ENCODE data around the gene NLRP6. TPM values are rescaled to one million over a fixed set of nuclear protein-coding genes. Genes with fewer than 3 reads are reported as not detected.

The NLRP6 gene
- total RNA-seq, result not detected in 2 replicates
- polyA plus RNA-seq, result 1.4 TPM in 1 of 2 replicates, not detected in the other

DNA sequence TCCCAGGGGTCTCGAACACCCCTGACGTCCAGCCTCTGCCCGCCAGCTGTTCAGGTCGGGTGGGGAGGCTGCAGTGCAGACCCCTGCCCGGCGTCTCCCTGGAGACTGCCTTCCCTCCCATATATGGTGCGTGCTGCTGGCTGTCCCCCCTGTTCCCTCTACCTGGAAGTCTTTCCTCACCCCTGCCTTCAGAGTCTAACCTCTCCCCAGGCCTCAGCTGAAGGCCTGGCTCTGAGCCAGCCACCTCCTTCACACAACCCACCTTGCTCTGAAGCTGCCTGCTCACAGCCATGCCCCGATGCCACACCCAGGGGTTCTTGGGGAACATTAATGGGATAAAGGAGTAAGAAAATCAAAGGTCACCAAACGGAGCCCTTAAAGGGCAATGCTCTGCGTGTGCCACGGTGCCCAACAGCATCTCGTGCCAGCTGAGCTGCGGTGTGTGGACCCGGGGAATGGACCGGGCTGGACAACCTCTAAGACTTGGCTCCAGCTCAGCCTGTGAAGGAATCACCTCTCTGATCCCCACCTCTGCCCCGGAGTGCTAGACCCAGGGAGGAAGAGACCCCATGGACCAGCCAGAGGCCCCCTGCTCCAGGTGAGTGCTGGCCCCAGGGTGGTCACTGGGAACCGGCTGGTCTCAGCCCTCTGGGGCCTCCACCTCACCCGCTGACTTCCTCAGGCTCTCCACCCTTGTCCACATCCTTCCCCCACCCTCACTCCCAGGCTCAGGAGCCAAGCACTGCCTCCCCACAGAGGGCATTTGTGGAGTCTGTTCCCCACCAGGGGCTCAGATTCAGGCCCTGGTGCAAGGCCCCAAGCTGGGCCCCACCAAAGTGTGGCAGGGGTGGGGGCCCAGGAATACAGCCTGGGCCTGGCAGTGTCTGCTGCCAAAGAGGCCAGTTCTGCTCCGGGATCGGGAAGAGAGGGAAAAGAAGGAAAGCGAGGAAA, at the start of gene NLRP6:
Gene NLRP6, plus strand, starts transcription at position 407 of the 951 bp plus-strand sequence. Its CDS starts 163 bp downstream, at position 570.
- WGBS (ENCODE audit: low lambda C conversion rate, missing lambda C conversion rate), result 91% methylated on average over 21 of the region's 21 CpGs
- Histone ChIP-seq H3K36me3 (replicated peaks; ENCODE audit: insufficient read depth, low read depth) (no peaks in the 10 kb centered on the region), H3K4me1 (ENCODE audit: insufficient read depth) (no peaks in the 10 kb centered on the region), H3K4me3 (no peak within 1 kb of the TSS), H3K9me3 (ENCODE audit: low read depth) (no peaks in the 10 kb centered on the region), H4K20me1 (ENCODE audit: insufficient read depth, poor library complexity, severe bottlenecking) (no peaks in the 10 kb centered on the region), H2AFZ (no peak within 1 kb of the TSS), H3K79me2 (no peaks in the 10 kb centered on the region), H3K27ac (no peak within 1 kb of the TSS), H3K9me2 (replicated peaks; ENCODE audit: insufficient read depth) (no peaks in the 10 kb centered on the region), H3K27me3 (no peaks in the 10 kb centered on the region), H3K4me2 (no peak within 1 kb of the TSS)
- DNase-seq (ENCODE audit: low spot score), result no peak
- TF ChIP-seq, protein P1, sequence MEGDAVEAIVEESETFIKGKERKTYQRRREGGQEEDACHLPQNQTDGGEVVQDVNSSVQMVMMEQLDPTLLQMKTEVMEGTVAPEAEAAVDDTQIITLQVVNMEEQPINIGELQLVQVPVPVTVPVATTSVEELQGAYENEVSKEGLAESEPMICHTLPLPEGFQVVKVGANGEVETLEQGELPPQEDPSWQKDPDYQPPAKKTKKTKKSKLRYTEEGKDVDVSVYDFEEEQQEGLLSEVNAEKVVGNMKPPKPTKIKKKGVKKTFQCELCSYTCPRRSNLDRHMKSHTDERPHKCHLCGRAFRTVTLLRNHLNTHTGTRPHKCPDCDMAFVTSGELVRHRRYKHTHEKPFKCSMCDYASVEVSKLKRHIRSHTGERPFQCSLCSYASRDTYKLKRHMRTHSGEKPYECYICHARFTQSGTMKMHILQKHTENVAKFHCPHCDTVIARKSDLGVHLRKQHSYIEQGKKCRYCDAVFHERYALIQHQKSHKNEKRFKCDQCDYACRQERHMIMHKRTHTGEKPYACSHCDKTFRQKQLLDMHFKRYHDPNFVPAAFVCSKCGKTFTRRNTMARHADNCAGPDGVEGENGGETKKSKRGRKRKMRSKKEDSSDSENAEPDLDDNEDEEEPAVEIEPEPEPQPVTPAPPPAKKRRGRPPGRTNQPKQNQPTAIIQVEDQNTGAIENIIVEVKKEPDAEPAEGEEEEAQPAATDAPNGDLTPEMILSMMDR (IDR thresholded peaks at IDR 0.05; ENCODE audit: poor library complexity), result no peak
- no peak for TF ChIP-seq EZH2 (IDR thresholded peaks at IDR 0.05; ENCODE audit: borderline replicate concordance)
- no peak for TF ChIP-seq EZH2phosphoT487 (IDR thresholded peaks at IDR 0.05; ENCODE audit: low read depth, severe bottlenecking, unreplicated experiment)

DNA sequence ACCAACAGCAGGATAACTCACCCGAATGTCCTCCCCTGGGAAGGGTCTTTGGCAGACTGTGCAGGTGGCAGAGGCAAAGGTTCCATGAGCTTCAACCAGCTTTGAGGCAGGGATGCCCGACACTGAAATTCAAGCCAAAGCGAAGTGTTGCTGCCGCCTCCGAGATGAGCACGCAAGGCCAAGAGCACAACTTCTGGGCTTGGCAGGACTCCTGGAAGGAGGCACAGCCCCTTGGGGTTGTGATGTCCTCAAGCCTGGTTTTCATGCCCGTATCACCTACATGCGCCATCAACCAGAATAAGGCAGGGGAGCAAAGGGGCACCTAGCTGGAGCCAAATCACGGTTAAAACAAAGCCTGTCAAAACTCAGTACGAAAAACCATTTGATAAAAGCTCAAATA, 47.8 kb upstream of the NLRP6 start:
- WGBS (ENCODE audit: low lambda C conversion rate, missing lambda C conversion rate), result 95% methylated on average over 10 of the region's 10 CpGs
- DNase-seq (ENCODE audit: low spot score), result no peak
- H3K27me3 ChIP-seq, result no peaks in the 10 kb centered on the region
- H3K79me2 ChIP-seq, result peaks cover 43% of the 10 kb centered on the region
- H3K4me2 ChIP-seq, result no peak overlapping the region
- peaks cover 7% of the 10 kb centered on the region for H3K4me1 ChIP-seq (ENCODE audit: insufficient read depth)
- H3K9me3 ChIP-seq (ENCODE audit: low read depth), result no peaks in the 10 kb centered on the region
- H3K4me3 ChIP-seq, result no peak overlapping the region
- no peaks in the 10 kb centered on the region for H3K9me2 ChIP-seq (replicated peaks; ENCODE audit: insufficient read depth)
- H3K36me3 ChIP-seq (replicated peaks; ENCODE audit: insufficient read depth, low read depth), result no peaks in the 10 kb centered on the region
- H2AFZ ChIP-seq, result no peak overlapping the region
- no peak overlapping the region for H3K27ac ChIP-seq
- H4K20me1 ChIP-seq (ENCODE audit: insufficient read depth, poor library complexity, severe bottlenecking), result no peaks in the 10 kb centered on the region
- TF ChIP-seq EZH2 (IDR thresholded peaks at IDR 0.05; ENCODE audit: borderline replicate concordance), result no peak

DNA sequence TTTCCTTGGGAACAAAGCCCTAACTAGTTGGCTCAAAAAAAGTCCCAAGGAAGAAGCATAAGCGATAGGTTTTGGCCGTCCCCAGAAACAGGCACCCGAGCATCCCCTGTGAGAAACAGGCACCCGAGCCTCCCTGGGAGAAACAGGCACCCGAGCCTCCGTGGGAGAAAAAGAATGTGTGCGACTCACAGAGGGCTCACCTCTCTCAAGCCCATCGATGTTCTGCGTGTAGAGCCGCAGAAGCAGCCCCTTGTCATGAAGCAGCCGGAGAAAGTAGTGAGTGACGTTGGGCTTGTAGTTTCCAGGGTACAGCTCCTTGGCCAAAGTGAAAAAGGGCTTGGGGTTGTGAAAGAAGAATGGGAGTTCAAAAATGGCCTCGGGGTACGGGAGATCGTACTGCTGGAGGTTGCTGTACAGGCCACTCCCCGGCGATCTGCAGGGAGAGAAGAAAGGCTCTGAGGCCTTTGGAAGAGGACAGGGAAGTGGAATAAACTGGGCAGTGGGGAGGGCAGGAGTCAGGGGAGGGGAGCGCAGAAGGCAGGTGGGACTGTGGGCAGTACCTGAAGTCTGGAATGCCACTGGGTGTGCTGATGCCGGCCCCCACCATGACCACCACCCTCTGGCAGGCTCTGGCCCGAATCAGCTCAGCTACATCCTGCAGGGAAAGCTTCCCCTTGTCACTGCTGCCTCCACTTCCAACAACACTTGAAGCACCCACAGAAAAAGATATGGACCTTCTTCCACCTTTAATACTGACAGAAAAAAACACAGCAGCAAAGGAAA, 45.2 kb upstream of the NLRP6 start:
- Histone ChIP-seq H3K79me2 (peaks cover 45% of the 10 kb centered on the region), H3K9me3 (ENCODE audit: low read depth) (no peaks in the 10 kb centered on the region), H3K9me2 (replicated peaks; ENCODE audit: insufficient read depth) (no peaks in the 10 kb centered on the region), H3K27ac (no peak overlapping the region), H3K4me1 (ENCODE audit: insufficient read depth) (peaks cover 9% of the 10 kb centered on the region), H4K20me1 (ENCODE audit: insufficient read depth, poor library complexity, severe bottlenecking) (no peaks in the 10 kb centered on the region), H3K36me3 (replicated peaks; ENCODE audit: insufficient read depth, low read depth) (no peaks in the 10 kb centered on the region), H3K4me3 (no peak overlapping the region), H2AFZ (no peak overlapping the region), H3K4me2 (no peak overlapping the region), H3K27me3 (no peaks in the 10 kb centered on the region)
- DNase-seq (ENCODE audit: low spot score), result no peak
- TF ChIP-seq EZH2phosphoT487 (IDR thresholded peaks at IDR 0.05; ENCODE audit: low read depth, severe bottlenecking, unreplicated experiment) (no peak), EZH2 (IDR thresholded peaks at IDR 0.05; ENCODE audit: borderline replicate concordance) (no peak)
- TF ChIP-seq, protein P1 (IDR thresholded peaks at IDR 0.05; ENCODE audit: poor library complexity), result no peak
- 90% methylated on average over 20 of the region's 20 CpGs for WGBS (ENCODE audit: low lambda C conversion rate, missing lambda C conversion rate)

Measured in hepatocyte (in vitro differentiated cells).